ENCODE data around the gene S100P. TPM values are rescaled to one million over a fixed set of nuclear protein-coding genes. Genes with fewer than 3 reads are reported as not detected.

Gene S100P
- total RNA-seq, 2 donors from 2014 or later: 1.2 TPM; not detected in 1

GRCh38 chr4:6740347-6740746 lies 46.7 kb downstream of the S100P start:
- DNase-seq (ENCODE audit: low spot score): no peak

GRCh38 chr4:6742507-6742906 lies 48.8 kb downstream of the S100P start:
- ATAC-seq (ENCODE audit: insufficient number of reproducible peaks, low FRiP score, low read depth): no peak
- H3K4me3 ChIP-seq: no peak overlapping the region
- DNase-seq (ENCODE audit: low spot score): no peak
- H3K4me1 ChIP-seq (ENCODE audit: control insufficient read depth in 1 of 2, low read depth in 2 of 2): peaks cover 3 to 11% of the 10 kb centered on the region in 2 donors
- no peak overlapping the region for H3K27ac ChIP-seq
- H3K36me3 ChIP-seq: no peaks in the 10 kb centered on the region
- TF ChIP-seq, protein P1, sequence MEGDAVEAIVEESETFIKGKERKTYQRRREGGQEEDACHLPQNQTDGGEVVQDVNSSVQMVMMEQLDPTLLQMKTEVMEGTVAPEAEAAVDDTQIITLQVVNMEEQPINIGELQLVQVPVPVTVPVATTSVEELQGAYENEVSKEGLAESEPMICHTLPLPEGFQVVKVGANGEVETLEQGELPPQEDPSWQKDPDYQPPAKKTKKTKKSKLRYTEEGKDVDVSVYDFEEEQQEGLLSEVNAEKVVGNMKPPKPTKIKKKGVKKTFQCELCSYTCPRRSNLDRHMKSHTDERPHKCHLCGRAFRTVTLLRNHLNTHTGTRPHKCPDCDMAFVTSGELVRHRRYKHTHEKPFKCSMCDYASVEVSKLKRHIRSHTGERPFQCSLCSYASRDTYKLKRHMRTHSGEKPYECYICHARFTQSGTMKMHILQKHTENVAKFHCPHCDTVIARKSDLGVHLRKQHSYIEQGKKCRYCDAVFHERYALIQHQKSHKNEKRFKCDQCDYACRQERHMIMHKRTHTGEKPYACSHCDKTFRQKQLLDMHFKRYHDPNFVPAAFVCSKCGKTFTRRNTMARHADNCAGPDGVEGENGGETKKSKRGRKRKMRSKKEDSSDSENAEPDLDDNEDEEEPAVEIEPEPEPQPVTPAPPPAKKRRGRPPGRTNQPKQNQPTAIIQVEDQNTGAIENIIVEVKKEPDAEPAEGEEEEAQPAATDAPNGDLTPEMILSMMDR (IDR thresholded peaks at IDR 0.05): no peak
- H3K9me3 ChIP-seq: no peaks in the 10 kb centered on the region
- no peaks in the 10 kb centered on the region for H3K27me3 ChIP-seq (replicated peaks; ENCODE audit: insufficient read depth)

More at GRCh38 chr4:6740347-6740746, 46.7 kb downstream of the S100P start:
- ATAC-seq (ENCODE audit: insufficient number of reproducible peaks, low FRiP score, low read depth): no peak
- no peaks in the 10 kb centered on the region for H3K27me3 ChIP-seq (replicated peaks; ENCODE audit: insufficient read depth)
- H3K27ac ChIP-seq: no peak overlapping the region
- TF ChIP-seq, protein P1 (IDR thresholded peaks at IDR 0.05): no peak
- H3K36me3 ChIP-seq: no peaks in the 10 kb centered on the region
- no peak overlapping the region for H3K4me3 ChIP-seq
- no peaks in the 10 kb centered on the region for H3K9me3 ChIP-seq
- no peaks in the 10 kb centered on the region for H3K4me1 ChIP-seq (ENCODE audit: control insufficient read depth in 1 of 2, low read depth in 2 of 2)

- TF ChIP-seq, protein P1 (IDR thresholded peaks at IDR 0.05): no peak
- DNase-seq (ENCODE audit: low spot score) (no peak), ATAC-seq (ENCODE audit: insufficient number of reproducible peaks, low FRiP score, low read depth) (no peak)
- H3K36me3 ChIP-seq: no peaks in the 10 kb centered on the region
- H3K27me3 ChIP-seq (replicated peaks; ENCODE audit: insufficient read depth): no peaks in the 10 kb centered on the region
- no peak overlapping the region for H3K4me3 ChIP-seq
- H3K4me1 ChIP-seq (ENCODE audit: control insufficient read depth in 1 of 2, low read depth in 2 of 2): peaks cover 8 to 14% of the 10 kb centered on the region in 2 donors
- H3K27ac ChIP-seq: no peak overlapping the region
- no peaks in the 10 kb centered on the region for H3K9me3 ChIP-seq
Observed at GRCh38 chr4:6742989-6743388, 49.3 kb downstream of the S100P start.

Other genes with a start within 250 kb of the S100P start
- under 1 TPM; 0.14 to 0.41 TPM for gene PPP2R2C, start 221.3 kb upstream of the S100P start, total RNA-seq
- 10 to 100 TPM; 77.1 to 94.1 TPM for gene MAN2B2, start 118.7 kb upstream of the S100P start, total RNA-seq
- gene MRFAP1, start 53.2 kb upstream of the S100P start, total RNA-seq: 100 to 1,000 TPM; 131 to 243 TPM
- 10 to 100 TPM; 47.1 to 62.6 TPM for gene MRFAP1L1, start 16.0 kb downstream of the S100P start, total RNA-seq
- 10 to 100 TPM; 18.1 to 27.4 TPM for gene BLOC1S4, start 22.3 kb downstream of the S100P start, total RNA-seq
- 10 to 100 TPM; 56.9 to 80.8 TPM for gene KIAA0232, start 88.8 kb downstream of the S100P start, total RNA-seq
- 10 to 100 TPM; 46.7 to 49.9 TPM for gene TBC1D14, start 215.9 kb downstream of the S100P start, total RNA-seq